Thyroid gland (tissue), 4 donors: ENCODE results near the gene TCF12.

Experiments
- POLR2A ChIP-seq, 2 donors: fragments of 450-650 bp; IDR thresholded peaks; one replicate each; pipeline ENCODE4 v1.6.1; 2017; ENCODE audit warnings: antibody characterized with exemption in 2 of 2, mild to moderate bottlenecking in 2 of 2, moderate library complexity in 1 of 2
- TF ChIP-seq, protein P1 (sequence below), 6 experiments: fragments of 200-600 bp in 3 of 6; fragments of 450-650 bp in 3 of 6; sonication (generic) in 3 of 6; IDR thresholded peaks; one replicate each; pipeline ENCODE4 v1.5.1; 2016 to 2019; ENCODE audit warnings: antibody characterized with exemption in 6 of 6, mild to moderate bottlenecking in 2 of 6, inconsistent platforms in 1 of 6, moderate library complexity in 1 of 6

DNA sequence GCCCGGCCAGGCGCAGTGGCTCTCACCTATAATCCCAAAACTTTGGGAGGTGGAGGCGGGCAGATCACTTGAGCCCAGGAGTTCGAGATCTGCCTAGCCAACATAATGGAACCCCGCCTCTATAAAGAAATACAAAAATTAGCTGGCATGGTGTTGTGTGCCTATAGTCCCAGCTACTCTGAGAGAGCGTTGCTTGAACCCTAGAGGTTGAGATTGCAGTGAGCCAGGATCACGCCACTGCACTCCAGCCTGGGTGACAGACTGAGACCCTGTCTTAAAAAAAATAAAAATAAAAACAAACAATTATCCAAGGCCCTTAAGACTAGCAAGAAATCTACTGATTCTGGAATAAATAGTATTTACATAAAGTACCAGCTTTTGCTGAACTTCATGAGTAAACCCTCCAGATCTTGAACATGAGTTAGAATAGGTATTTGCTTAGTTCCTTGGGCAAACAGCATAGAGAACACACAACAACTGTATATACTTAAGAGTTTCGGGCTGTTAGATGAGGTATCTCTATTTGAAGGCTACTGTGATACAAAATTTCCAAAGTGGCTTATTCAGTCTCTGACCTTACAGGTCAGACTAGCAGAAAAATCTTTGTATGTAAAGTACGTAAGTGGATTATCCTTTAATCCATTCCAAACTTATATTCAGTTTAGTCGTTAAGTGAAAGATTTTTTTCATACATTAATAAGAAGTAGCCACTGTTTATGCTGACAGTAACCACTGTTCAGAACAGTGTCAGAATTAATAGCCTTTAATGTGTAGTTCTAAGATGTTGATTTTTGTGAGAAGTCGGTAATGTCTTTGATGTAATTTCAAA lies 286.8 kb downstream of the TCF12 start:
- no peak for TF ChIP-seq POLR2A (IDR thresholded peaks at IDR 0.05)
- TF ChIP-seq, protein P1, sequence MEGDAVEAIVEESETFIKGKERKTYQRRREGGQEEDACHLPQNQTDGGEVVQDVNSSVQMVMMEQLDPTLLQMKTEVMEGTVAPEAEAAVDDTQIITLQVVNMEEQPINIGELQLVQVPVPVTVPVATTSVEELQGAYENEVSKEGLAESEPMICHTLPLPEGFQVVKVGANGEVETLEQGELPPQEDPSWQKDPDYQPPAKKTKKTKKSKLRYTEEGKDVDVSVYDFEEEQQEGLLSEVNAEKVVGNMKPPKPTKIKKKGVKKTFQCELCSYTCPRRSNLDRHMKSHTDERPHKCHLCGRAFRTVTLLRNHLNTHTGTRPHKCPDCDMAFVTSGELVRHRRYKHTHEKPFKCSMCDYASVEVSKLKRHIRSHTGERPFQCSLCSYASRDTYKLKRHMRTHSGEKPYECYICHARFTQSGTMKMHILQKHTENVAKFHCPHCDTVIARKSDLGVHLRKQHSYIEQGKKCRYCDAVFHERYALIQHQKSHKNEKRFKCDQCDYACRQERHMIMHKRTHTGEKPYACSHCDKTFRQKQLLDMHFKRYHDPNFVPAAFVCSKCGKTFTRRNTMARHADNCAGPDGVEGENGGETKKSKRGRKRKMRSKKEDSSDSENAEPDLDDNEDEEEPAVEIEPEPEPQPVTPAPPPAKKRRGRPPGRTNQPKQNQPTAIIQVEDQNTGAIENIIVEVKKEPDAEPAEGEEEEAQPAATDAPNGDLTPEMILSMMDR (IDR thresholded peaks at IDR 0.05) = no peak
